SK-N-DZ (cell line): ENCODE measurements around the gene CEP112.
"Not testable (repeated sequence)": the region's sequence is repeated elsewhere in the genome, so short reads cannot be mapped to it uniquely, and the experiment has no call there.

ENCODE experiments used
- DNase-seq: peaks from one replicate; pipeline ENCODE4 v3.0.0-alpha.2; 2015; ENCODE audit warnings: low spot score

The CEP112 gene

GRCh38 chr17:65787503-65787902 lies 404.4 kb downstream of the CEP112 start:
- no peak for DNase-seq

DNA sequence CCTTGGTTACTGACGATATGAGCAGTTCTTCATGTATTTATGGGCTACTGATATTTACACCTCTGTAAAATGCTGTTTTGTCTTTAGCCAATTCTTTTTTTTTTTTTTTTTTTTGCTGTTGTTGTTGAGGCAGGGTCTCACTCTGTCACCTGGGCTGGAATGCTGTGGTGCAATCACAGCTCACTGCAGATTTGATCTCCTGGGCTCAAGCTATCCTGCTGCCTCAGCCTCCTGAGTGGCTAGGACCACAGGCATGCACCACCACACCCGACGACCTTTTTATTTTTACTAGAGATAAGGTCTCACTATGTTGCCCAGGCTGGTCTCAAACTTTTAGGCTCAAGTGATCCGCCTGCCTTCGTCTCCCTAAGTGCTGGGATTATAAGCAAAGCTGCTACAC lies 405.5 kb downstream of the CEP112 start:
- DNase-seq = no peak

GRCh38 chr17:65785109-65785508 lies 406.8 kb downstream of the CEP112 start:
- DNase-seq = no peak

DNA sequence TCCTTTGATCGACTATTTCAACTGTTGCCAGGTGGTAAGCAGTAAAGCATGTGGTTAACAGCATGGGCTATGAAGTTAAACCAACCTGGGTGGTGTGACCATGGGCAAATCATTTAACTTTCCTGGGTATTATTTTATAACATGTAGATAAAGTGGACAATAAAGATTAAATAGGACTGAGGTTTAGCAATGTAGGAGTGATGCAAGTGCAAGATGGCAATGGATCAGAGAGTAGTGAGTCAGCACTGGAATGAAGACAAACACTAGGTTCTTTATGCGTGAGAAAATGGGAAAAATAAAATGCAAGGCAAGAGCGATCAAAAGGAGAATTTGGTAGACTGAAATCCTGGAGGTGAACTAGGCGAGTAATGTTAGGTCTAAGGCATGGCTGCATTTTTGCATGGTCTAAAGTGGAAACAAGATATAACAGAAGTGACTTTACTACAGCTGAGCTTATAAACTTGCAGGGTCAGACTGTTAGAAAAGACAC lies 408.0 kb downstream of the CEP112 start:
- DNase-seq = no peak

DNA sequence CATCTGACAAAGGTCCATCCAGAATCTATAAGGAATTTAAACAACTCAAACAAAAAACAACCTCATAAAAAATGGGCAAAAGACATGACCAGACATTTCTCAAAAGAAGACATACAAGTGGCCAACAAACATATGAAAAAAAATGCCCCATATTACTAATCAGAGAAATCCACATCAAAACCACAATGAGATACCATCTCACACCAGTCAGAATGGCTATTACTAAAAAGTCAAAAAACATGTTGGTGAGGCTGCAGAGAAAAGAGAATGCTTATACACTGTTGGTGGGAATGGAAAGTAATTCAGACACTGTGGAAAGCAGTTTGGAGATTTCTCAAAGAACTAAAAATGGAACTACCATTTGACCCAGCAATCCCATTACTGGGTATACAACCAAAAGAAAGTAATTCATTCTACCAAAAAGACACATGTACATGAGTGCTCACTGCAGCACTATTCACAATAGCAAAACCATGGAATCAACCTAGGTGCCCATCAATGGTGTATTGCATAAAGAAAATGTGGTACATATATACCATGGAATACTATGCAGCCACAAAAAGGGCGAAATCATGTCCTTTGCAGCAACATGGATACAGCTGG lies 409.7 kb downstream of the CEP112 start:
- DNase-seq = not testable (repeated sequence)

DNA sequence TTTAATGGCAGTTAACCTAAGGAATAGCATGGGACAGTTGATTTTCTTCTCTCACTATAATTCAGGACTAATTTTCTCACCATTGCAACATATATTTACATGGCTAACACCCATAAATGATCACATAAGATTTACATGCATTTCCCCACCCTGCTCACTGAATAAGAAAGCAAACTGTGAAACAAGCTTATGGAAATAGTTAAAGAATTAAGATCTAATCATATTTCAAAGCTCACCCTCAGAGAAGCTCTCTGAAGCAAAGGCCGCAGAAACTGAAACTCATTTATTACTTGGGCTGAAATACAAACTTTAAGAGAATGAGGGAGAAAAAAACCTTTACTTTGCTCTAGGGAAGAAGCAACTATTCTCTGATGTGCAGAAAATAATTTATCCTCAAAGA lies 411.8 kb downstream of the CEP112 start:
- no peak for DNase-seq

DNA sequence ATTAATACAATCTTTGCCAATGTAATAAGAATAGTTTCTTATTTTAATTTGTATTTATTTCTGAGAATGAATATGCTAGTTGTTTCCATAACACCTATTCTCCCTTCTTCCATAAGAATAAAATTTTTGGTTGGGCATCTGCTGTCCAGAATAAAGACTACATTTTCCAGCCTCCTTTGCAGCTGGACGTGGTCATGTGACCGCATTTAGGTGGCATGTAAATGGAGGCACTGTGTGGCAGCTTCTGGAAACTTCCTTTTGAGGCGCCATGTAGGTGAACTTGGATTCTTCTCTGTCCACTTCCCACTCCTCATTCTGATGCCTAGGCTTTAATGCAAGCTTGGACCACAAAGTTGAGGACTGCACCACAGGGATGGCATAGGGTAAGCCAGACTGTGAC lies 415.0 kb downstream of the CEP112 start:
- DNase-seq = no peak

- no peak for DNase-seq
These were observed 417.1 kb downstream of the CEP112 start for GRCh38 chr17:65774787-65775186.

GRCh38 chr17:65772989-65773388 lies 418.9 kb downstream of the CEP112 start:
- no peak for DNase-seq

- DNase-seq = no peak
These were observed 420.2 kb downstream of the CEP112 start for GRCh38 chr17:65771704-65772103.

- DNase-seq = no peak
These were observed 428.1 kb downstream of the CEP112 start for GRCh38 chr17:65763786-65764185.

GRCh38 chr17:65762973-65763372 lies 429.0 kb downstream of the CEP112 start:
- no peak for DNase-seq

DNA sequence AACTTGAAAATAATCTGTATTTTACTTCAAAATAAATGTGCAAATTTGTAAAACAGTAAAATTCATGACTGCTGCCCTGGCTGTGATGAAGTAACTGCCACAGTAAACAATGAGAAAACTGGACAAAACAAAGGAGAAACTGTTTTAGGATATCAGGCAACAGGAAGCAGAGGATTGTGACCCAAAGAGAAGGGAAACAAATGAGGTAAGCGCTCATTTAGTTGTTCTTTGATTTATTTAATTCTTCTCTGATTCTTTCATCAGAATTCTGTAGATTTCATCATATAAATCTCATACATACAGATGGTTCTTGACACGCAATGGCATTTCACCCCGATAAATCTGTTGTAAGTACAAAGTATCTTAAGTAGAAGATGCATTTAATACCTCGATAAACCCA lies 432.4 kb downstream of the CEP112 start:
- no peak for DNase-seq

DNA sequence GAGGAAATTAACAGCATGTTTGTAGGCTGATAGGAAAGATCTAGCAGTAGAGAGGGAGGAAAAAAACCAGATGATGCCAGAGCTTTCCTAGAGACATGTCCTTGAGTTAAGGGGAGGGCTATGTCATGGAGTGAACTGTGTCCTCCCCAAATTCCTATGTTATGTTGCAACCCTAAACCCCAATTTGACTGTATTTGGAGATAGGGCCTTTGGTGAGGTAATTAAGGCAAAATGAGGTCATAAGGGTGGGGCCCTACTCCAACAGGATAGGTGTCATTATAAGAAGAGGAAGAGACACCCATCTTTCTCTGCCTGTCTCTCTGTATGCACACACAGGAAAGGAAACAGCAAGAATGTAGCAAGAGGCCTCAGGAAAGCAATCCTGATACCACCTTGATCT lies 435.2 kb downstream of the CEP112 start:
- DNase-seq = no peak

DNA sequence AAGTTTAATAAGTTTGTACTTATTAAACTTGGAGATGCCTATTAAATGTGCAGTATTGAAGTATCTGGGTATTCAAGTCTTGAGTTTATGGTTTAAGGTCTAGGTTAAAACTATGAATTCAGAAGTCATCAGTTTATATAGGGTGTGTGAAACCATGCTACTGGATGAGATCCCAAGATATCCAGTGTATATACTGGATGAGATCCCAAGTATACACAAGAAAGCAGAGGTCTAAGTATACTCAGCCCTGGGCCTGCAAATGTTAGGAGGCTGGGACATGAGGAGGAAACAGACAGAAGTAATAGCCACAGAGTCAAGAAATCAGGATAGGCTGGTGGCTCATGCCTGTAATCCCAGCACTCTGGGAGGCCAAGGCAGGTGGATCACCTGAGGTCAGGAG lies 436.1 kb downstream of the CEP112 start:
- no peak for DNase-seq

- DNase-seq = no peak
These were observed 437.3 kb downstream of the CEP112 start for GRCh38 chr17:65754630-65755029.

- no peak for DNase-seq
These were observed 437.9 kb downstream of the CEP112 start for GRCh38 chr17:65754081-65754480.

DNA sequence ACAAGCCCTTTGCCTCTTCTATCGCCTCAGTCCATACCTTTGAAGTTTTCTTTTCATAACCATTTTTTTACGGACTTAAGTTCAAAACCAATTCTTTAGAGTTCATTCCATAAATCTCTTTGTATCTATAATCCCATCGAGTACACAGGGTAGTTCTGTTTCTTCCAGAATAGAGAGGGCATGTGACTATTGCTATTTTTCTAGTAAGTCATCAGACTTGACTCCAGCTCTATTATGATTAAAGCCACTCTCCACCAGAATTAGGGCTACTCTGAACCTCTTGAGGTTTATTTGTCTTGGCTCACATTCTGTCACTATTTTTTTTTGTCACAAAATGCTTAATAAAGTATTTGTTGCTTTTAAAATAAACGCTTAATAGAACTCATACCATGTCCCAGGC lies 438.6 kb downstream of the CEP112 start:
- DNase-seq = no peak

- DNase-seq = no peak
These were observed 440.7 kb downstream of the CEP112 start for GRCh38 chr17:65751263-65751662.

- DNase-seq = no peak
These were observed 441.3 kb downstream of the CEP112 start for GRCh38 chr17:65750631-65751115.

GRCh38 chr17:65750166-65750565 lies 441.8 kb downstream of the CEP112 start:
- DNase-seq = no peak

DNA sequence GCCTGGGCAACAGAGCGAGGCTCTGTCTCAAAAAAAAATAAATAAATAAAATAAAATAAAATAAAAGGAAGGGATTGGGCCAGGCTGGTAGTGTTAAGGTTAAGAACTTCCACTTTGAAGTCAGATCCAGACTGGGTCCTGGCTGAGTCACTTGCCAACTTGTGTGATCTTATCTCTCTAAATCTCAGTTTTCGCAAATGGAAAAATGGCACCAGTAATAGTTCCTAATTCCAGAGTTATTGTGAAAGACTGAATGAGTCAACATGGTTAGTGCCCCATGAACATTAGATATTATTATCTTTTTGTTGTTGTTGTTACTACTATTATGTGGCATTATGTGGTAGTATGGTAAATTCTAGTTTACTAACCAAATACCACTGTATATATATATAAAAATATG lies 442.5 kb downstream of the CEP112 start:
- DNase-seq = no peak

GRCh38 chr17:65745241-65745640 lies 446.7 kb downstream of the CEP112 start:
- DNase-seq = no peak

GRCh38 chr17:65743308-65743655 lies 448.7 kb downstream of the CEP112 start:
- no peak for DNase-seq
